Ureter (tissue), 1 donor: Measurements from ENCODE around the gene RASD1. TPM values are rescaled to one million over a fixed set of nuclear protein-coding genes. Genes with fewer than 3 reads are reported as not detected.

Experiments
- DNase-seq: peaks from one replicate; pipeline ENCODE4 v3.0.0-alpha.2; 2020; ENCODE audit warnings: low spot score
- total RNA-seq: library from RNA; stranded (reverse); gene quantifications from one replicate; pipeline ENCODE4 v1.2.4, GENCODE V29; 2023
- donor health status: DM: yes; HTN: yes; CAD: no.

Gene RASD1, protein sequence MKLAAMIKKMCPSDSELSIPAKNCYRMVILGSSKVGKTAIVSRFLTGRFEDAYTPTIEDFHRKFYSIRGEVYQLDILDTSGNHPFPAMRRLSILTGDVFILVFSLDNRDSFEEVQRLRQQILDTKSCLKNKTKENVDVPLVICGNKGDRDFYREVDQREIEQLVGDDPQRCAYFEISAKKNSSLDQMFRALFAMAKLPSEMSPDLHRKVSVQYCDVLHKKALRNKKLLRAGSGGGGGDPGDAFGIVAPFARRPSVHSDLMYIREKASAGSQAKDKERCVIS
- total RNA-seq = 5.8 TPM

- DNase-seq = peak; percentile 92
Observed at GRCh38 chr17:17496189-17497064, at the start of gene RASD1. TSS of gene RASD1 (minus strand) at chr17:17496395. CDS start at chr17:17496181, 214 bp downstream.

GRCh38 chr17:17545984-17546383 lies 49.8 kb upstream of the RASD1 start:
- no peak for DNase-seq

GRCh38 chr17:17545031-17545820 lies 49.0 kb upstream of the RASD1 start:
- DNase-seq = no peak

DNA sequence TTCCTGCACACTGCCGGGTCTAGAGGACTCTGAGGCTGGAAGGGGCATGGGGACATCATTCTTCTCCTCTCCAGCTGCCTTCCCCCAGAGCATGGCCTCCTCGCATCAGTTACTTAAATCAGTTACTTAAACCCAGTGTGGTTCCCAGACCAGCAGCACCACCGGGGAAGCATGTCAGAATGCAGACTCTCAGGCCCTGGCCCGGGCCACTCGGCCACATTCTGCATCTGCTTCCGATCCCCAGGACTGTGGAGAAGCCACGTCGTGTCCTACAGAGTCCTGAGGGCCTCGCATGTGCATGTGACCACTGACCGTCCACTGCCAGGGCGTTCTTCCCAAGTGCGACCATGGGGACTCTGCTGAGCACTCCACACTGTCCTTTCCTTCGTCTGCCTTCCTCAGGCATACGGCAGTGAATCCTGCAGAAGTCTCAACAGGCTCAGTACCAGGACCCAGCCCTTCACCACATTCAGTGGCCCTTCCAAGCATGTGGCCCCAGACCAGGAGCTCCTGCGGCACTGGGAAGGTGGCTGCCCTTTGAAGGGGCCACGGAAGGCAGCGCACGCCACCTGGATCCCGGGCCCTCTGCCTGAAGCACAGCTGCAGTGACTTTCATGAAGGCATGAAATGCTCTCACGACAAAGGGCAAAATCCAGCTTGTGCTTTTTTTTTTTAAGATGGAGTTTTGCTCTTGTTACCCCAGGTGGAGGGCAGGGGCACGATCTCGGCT lies 46.9 kb upstream of the RASD1 start:
- DNase-seq = no peak

DNA sequence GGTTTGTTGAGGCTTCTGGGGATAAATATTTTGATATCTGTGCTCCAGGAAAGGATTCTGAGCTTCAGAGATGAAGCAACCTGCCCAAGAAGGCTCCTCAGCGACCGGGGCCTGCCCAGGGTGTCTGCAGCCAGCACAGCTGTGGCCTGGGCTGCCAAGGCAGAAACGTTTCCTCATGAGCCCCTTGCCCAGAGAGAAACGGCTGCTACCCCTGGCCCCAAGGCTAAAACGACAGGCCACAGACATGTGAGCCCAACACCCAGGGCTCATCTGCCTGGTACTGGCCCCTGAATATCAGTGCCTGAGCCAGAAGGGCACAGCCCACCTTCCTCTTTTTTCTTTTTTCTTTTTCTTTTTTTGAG lies 45.4 kb upstream of the RASD1 start:
- no peak for DNase-seq

- no peak for DNase-seq
Observed at GRCh38 chr17:17540935-17541639, 44.9 kb upstream of the RASD1 start.

GRCh38 chr17:17540278-17540906 lies 44.2 kb upstream of the RASD1 start:
- DNase-seq = no peak

DNA sequence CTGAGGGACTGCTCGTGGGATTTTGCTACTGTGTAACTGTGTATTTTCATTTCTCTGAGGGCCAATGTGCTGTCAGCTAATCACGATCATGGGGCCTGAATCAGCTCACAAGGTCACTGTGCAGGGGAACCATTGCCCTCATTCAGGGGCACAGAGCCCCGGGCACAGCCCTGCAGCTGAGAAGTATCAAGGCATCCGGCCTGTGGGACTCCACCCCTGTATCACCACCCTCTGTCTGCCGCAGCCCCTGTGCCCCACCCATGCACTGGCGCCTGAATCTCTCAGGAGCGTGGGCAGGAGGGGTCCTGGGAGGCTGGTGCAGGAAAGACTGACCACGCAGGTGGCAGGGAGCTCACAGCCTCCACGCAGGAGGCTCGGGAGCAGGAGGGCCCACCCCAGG lies 43.4 kb upstream of the RASD1 start:
- no peak for DNase-seq

GRCh38 chr17:17538417-17539391 lies 42.5 kb upstream of the RASD1 start:
- DNase-seq = no peak

- DNase-seq = no peak
Observed at GRCh38 chr17:17537311-17538099, 41.3 kb upstream of the RASD1 start.

DNA sequence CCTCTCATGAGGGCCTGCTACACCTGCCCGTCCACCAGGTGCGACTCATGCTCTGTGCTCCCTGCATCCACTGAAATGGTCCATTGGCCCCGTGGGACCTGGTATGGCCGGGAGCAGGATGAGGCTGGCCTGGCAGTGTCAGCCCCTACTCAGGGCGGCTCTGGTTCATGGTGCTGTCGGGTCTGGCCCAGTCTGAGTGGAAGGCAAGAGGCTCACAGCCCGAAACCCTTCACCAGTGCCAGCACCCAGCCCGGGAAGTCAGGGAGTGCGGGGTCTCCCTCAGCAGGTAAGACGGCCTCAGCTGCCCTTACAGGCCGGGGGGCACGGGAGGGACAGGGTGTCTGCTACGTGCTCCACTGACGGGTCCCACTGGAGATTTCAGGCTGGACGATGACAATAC lies 40.5 kb upstream of the RASD1 start:
- DNase-seq = no peak

GRCh38 chr17:17535957-17536356 lies 39.8 kb upstream of the RASD1 start:
- peak; percentile 60 for DNase-seq

GRCh38 chr17:17533901-17534441 lies 37.8 kb upstream of the RASD1 start:
- DNase-seq = no peak

GRCh38 chr17:17532991-17533390 lies 36.8 kb upstream of the RASD1 start:
- DNase-seq = no peak

GRCh38 chr17:17531156-17531555 lies 35.0 kb upstream of the RASD1 start:
- no peak for DNase-seq

GRCh38 chr17:17528696-17529652 lies 32.8 kb upstream of the RASD1 start:
- DNase-seq = no peak

- DNase-seq = no peak
Observed at GRCh38 chr17:17527956-17528500, 31.8 kb upstream of the RASD1 start.
